Thyroid gland (tissue), 4 donors: ENCODE data around the gene MYO1G.

ENCODE experiments used
- CTCF ChIP-seq, 6 experiments: fragments of 200-600 bp in 3 of 6; fragments of 450-650 bp in 3 of 6; sonication (generic) in 3 of 6; IDR thresholded peaks; one replicate each; pipeline ENCODE4 v1.5.1; 2016 to 2019; ENCODE audit warnings: antibody characterized with exemption in 6 of 6, mild to moderate bottlenecking in 2 of 6, inconsistent platforms in 1 of 6, moderate library complexity in 1 of 6
- POLR2A ChIP-seq, 2 donors: fragments of 450-650 bp; IDR thresholded peaks; one replicate each; pipeline ENCODE4 v1.6.1; 2017; ENCODE audit warnings: antibody characterized with exemption in 2 of 2, mild to moderate bottlenecking in 2 of 2, moderate library complexity in 1 of 2

GRCh38 chr7:44965441-44965903 lies 13.3 kb downstream of the MYO1G start:
- no peak for TF ChIP-seq CTCF (IDR thresholded peaks at IDR 0.05)
- no peak for TF ChIP-seq POLR2A (IDR thresholded peaks at IDR 0.05)
